KOPT-K1 (cell line): ENCODE data around the gene TRO.
A peak's percentile ranks its signal among the peaks of the same experiment; 100 is the strongest.

Source experiments
- H3K27ac ChIP-seq: fragments of 200-600 bp; sonication (generic); 2 replicates; pipeline ENCODE4 v1.5.1; 2016; ENCODE audit warnings: antibody characterized with exemption, mild to moderate bottlenecking, low read depth, low read length; ENCODE audit not compliant: poor library complexity, severe bottlenecking
- H3K36me3 ChIP-seq: fragments of 200-600 bp; sonication (generic); 2 replicates; pipeline ENCODE4 v1.5.1; 2017; ENCODE audit warnings: antibody characterized with exemption, mild to moderate bottlenecking, low read length, moderate library complexity; ENCODE audit not compliant: insufficient read depth
- H3K9me3 ChIP-seq: fragments of 200-600 bp; sonication (generic); 2 replicates; pipeline ENCODE4 v1.5.1; 2017; ENCODE audit warnings: antibody characterized with exemption, low read length, mild to moderate bottlenecking; ENCODE audit not compliant: insufficient read depth, poor library complexity, severe bottlenecking

The TRO gene, protein sequence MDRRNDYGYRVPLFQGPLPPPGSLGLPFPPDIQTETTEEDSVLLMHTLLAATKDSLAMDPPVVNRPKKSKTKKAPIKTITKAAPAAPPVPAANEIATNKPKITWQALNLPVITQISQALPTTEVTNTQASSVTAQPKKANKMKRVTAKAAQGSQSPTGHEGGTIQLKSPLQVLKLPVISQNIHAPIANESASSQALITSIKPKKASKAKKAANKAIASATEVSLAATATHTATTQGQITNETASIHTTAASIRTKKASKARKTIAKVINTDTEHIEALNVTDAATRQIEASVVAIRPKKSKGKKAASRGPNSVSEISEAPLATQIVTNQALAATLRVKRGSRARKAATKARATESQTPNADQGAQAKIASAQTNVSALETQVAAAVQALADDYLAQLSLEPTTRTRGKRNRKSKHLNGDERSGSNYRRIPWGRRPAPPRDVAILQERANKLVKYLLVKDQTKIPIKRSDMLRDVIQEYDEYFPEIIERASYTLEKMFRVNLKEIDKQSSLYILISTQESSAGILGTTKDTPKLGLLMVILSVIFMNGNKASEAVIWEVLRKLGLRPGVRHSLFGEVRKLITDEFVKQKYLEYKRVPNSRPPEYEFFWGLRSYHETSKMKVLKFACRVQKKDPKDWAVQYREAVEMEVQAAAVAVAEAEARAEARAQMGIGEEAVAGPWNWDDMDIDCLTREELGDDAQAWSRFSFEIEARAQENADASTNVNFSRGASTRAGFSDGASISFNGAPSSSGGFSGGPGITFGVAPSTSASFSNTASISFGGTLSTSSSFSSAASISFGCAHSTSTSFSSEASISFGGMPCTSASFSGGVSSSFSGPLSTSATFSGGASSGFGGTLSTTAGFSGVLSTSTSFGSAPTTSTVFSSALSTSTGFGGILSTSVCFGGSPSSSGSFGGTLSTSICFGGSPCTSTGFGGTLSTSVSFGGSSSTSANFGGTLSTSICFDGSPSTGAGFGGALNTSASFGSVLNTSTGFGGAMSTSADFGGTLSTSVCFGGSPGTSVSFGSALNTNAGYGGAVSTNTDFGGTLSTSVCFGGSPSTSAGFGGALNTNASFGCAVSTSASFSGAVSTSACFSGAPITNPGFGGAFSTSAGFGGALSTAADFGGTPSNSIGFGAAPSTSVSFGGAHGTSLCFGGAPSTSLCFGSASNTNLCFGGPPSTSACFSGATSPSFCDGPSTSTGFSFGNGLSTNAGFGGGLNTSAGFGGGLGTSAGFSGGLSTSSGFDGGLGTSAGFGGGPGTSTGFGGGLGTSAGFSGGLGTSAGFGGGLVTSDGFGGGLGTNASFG (N-terminal part only)

DNA sequence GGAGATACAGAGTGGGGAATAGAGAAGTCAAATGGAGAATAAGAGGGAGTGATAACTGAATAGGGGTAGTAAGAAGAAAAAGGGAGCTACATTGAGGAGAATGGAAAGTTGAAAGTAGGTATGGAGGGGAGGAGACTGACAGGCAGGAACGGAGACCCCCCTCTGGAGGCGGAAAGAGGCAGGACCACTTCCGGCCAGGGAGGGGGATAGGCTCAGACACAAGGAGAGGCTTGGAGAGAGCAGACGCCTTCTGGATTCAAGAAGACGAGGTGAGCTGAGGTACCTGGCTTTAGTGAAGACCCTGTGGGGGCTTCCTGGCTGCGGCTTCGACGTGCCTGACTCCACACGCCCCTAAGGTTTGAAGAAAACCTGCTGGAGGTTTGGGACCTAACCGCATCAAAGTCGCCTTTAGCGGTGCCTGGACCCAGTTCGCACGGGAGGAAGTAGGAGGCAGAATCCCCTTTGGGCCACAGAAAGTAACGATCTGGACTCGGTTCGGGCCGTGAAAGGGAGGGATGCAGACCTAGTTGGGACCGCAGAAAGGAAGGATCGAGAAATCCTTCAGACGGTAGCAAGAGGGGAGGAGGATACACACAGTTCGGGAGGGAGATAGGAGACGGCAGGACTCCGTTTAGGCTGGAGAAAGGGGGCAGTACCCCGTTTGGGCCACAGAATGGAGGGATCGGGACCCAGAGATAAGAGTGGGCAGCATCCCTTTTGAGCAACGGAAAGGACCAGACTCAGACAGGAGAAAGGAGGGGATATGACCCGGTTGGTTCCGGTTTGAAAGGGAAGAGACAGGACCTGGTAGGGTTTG lies at the start of gene TRO:
TRO (plus strand) TSS at position 215 of the 817 bp plus-strand sequence. CDS start 1,423 bp downstream, outside the sequence.
- Histone ChIP-seq H3K36me3 (no peaks in the 10 kb centered on the region), H3K9me3 (no peaks in the 10 kb centered on the region), H3K27ac (peak within 1 kb of the TSS; percentile 46)

DNA sequence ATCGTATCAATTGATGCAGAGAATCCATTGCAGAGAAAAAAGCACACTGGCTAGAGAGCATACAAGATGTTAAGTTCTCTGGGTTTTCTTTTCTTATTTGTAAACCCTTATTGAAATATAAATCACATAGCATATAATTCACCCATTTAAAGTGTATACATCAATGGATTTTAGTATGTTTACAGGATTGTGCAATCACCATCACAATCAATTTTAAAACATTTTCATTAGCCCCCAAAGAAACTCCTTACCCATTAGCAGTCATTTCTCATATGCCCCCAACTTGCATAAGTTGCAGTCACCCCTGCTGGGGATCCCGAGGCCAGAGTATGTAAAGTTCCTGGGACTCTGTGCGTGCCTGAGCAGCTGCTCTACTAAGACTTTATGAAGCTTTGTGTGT lies 34.9 kb upstream of the TRO start:
- H3K9me3 ChIP-seq = no peaks in the 10 kb centered on the region

DNA sequence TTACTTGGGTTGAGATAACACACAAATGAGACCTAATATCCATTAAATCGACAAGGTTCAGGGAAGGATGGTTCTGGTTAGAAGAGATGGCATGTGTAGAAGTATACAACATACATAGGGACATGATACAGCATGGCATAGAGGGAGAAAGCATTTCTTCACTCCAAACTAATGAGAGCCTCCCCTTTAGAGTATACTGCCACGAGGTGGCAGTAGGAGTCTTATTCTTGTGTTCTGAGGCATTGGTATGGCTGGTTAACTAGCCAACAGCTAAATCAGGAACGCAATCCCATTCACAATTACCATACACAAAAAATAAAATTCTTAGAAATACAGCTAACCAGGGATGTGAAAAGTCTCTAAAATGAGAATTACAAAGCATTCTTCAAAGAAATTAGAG lies 29.1 kb upstream of the TRO start:
- Histone ChIP-seq H3K36me3 (no peaks in the 10 kb centered on the region), H3K27ac (no peak overlapping the region), H3K9me3 (no peaks in the 10 kb centered on the region)

More for the DNA sequence above, 34.9 kb upstream of the TRO start:
- Histone ChIP-seq H3K27ac (no peak overlapping the region), H3K36me3 (no peaks in the 10 kb centered on the region)

DNA sequence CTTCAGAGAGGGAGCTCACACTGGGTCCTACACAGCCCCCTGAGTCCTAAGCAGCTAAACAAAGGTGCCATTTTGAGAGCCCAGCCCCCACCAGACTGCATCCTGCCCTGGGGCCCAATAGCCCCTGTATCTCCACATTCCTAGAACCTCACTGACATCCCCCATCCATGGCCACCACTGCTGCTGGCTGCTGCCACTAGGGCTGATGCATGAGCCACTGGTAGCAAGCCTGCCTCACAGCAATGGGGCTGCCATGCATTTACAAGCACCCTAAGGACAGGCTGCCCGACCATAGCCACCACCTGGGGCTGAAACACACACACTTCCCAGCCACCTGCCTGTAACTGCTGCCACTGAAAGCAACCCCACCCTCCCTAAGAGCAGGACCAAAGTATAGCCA lies 26.5 kb upstream of the TRO start:
- H3K36me3 ChIP-seq = no peaks in the 10 kb centered on the region
- H3K27ac ChIP-seq = no peak overlapping the region
- no peaks in the 10 kb centered on the region for H3K9me3 ChIP-seq

DNA sequence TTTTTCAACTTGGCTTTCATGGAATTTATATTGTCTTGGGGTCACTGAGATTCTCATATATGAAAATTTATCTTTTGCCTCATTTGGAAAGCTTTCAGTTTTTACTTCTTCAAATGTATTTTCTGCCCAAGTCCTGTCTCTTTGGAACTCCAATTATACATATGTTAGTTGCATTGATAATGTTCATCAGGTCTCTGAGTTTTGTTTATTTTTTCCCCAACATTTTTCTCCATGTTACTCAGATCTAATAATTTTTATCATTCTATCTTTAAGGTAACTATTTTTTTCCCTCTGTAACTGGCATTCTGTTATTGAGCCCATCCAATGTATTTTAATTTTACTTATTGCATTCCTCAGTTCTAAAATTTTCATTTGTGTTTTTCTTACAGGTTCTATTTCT lies 10.7 kb upstream of the TRO start:
- Histone ChIP-seq H3K36me3 (no peaks in the 10 kb centered on the region), H3K9me3 (no peaks in the 10 kb centered on the region), H3K27ac (no peak overlapping the region)

DNA sequence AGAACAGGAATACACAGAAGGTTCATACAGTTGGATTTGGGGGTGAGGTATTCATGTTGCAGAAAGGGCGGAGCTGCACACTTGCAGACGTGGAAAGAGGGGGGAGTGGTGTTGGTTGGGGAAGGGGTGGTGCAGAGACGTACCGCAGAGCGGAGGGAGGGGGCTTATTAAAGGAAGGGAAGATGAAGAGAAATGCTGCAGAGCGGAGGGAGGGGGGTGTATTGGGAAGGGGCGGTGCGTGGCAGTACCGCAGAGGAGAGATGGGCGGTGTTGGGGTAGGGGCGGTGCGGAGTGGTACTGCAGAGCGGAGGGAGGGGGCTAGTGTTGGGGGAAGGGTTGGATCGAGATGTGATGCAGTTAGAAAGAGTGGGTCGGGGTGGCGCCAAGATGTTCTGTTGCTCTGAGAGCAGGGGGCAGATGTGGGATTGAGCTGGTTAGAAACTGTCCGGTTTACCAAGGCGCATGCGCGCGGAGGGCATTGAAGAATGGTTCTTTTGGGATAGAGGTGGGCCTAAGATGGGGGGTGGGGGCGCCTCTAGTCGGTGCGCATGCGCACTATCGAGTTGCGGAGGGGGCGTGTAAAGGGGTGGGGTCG lies 900 bp downstream of the TRO start:
- Histone ChIP-seq H3K9me3 (no peaks in the 10 kb centered on the region), H3K27ac (peak overlapping the region; percentile 46)

DNA sequence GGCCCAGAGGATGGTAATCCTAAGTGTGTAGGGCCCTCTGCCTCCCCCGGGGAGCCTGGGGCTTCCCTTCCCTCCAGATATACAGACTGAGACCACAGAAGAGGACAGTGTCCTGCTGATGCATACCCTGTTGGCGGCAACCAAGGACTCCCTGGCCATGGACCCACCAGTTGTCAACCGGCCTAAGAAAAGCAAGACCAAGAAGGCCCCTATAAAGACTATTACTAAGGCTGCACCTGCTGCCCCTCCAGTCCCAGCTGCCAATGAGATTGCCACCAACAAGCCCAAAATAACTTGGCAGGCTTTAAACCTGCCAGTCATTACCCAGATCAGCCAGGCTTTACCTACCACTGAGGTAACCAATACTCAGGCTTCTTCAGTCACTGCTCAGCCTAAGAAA lies 1.9 kb downstream of the TRO start:
- H3K9me3 ChIP-seq = no peaks in the 10 kb centered on the region
- no peak overlapping the region for H3K27ac ChIP-seq
- H3K36me3 ChIP-seq = no peaks in the 10 kb centered on the region

More for the DNA sequence above, 900 bp downstream of the TRO start:
- H3K36me3 ChIP-seq = no peaks in the 10 kb centered on the region

DNA sequence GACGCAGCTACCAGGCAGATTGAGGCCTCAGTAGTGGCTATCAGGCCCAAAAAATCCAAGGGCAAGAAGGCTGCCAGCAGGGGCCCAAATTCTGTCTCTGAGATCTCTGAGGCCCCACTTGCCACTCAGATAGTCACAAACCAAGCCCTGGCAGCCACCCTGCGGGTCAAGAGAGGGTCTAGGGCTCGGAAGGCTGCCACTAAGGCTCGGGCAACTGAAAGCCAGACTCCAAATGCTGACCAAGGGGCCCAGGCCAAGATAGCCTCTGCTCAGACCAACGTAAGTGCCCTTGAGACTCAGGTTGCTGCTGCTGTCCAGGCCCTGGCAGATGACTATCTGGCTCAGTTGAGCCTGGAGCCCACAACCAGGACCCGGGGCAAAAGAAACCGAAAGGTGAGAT lies 2.8 kb downstream of the TRO start:
- Histone ChIP-seq H3K9me3 (no peaks in the 10 kb centered on the region), H3K36me3 (no peaks in the 10 kb centered on the region), H3K27ac (no peak overlapping the region)

DNA sequence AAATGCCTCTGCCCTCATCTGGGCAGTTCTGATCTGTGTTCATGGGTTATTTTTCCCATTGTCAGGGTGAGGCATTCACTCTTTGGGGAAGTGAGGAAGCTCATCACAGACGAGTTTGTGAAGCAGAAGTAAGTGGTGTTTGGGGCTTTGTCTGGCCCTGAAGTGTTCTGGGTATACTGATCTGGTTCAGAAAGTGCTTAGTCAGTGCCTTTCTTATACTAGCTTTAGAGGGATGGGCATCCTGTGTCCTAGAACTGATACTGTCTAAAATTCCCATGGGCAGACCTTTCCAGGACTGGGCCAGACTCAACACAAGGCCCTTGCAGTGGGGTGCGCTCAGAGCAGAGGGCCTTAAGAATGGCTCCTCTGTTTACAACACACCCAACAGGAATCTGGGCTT lies 6.4 kb downstream of the TRO start:
- Histone ChIP-seq H3K36me3 (no peaks in the 10 kb centered on the region), H3K9me3 (no peaks in the 10 kb centered on the region), H3K27ac (no peak overlapping the region)

DNA sequence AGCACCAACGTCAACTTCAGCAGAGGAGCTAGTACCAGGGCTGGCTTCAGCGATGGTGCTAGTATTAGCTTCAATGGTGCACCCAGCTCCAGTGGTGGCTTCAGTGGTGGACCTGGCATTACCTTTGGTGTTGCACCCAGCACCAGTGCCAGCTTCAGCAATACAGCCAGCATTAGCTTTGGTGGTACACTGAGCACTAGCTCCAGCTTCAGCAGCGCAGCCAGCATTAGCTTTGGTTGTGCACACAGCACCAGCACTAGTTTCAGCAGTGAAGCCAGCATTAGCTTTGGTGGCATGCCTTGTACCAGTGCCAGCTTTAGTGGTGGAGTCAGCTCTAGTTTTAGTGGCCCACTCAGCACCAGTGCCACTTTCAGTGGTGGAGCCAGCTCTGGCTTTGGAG lies 8.3 kb downstream of the TRO start:
- no peaks in the 10 kb centered on the region for H3K9me3 ChIP-seq
- H3K36me3 ChIP-seq = no peaks in the 10 kb centered on the region
- H3K27ac ChIP-seq = no peak overlapping the region

DNA sequence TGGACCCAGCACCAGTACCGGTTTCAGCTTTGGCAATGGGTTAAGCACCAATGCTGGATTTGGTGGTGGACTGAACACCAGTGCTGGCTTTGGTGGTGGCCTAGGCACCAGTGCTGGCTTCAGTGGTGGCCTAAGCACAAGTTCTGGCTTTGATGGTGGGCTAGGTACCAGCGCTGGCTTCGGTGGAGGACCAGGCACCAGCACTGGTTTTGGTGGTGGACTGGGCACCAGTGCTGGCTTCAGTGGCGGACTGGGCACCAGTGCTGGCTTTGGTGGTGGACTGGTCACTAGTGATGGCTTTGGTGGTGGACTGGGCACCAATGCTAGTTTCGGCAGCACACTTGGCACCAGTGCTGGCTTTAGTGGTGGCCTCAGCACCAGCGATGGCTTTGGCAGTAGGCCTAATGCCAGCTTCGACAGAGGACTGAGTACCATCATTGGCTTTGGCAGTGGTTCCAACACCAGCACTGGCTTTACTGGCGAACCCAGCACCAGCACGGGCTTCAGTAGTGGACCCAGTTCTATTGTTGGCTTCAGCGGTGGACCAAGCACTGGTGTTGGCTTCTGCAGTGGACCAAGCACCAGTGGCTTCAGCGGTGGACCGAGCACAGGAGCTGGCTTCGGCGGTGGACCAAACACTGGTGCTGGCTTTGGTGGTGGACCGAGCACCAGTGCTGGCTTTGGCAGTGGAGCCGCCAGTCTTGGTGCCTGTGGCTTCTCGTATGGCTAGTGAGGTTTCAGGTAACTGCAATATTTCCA lies 9.8 kb downstream of the TRO start:
- H3K27ac ChIP-seq = no peak overlapping the region
- H3K36me3 ChIP-seq = no peaks in the 10 kb centered on the region
- H3K9me3 ChIP-seq = no peaks in the 10 kb centered on the region

DNA sequence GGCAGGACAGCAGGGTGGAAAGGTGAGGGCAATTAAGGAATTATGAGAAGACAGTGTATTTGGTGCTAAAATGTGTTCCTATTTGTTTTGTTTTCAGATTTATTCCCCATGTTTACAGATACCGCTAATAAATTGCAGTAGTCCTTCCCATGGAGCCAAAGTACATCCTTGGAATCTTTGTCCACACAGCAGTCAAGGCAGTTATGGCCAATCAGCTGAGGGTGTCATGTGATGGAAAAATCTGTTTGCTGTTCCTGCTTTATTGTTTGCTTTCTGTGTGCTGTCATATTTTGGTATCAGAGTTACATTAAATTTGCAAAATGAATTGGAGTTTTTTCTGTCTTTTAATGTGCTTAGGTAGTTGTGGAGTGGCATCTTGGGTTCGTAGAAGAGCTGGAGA lies 10.5 kb downstream of the TRO start:
- Histone ChIP-seq H3K9me3 (no peaks in the 10 kb centered on the region), H3K36me3 (no peaks in the 10 kb centered on the region), H3K27ac (no peak overlapping the region)

DNA sequence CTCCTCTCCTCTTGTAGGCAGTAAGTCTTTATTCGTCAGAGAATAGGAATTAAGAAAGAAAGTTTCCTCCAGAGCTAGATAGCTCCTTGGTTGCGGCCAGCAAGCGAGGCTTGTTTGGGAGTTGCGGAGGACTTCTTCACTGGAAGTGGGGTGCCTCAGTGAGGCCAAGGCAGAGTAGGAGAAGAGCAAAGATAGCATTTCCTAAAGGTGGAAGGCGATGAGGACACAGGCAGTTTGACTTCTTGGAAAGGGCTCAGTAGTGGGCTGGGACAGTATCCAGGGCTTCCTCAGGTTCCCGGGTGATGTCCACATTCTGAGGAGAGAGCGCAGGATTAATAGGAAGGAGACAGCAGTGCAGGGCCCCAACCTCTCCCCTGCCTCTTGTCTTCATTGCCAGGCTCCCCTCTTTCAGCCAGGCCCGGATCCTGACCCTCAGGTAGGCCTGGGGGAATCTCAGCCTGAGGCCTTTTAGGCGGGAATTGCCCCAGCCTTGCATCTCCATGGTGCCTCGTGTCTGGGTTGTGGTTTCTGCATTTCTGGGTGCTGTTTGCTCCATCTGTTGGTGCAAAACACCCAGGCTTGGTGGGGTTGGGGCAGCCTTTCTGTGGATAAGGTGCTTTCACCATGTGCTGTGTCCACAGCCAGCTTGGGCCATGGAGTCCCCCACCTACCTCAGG lies 12.7 kb downstream of the TRO start:
- Histone ChIP-seq H3K27ac (no peak overlapping the region), H3K36me3 (no peaks in the 10 kb centered on the region), H3K9me3 (no peaks in the 10 kb centered on the region)
